ENCODE measurements around the gene FOXP1.

Gene FOXP1

GRCh38 chr3:71304684-71305083 lies 278.8 kb downstream of the FOXP1 start (continued):
- TF ChIP-seq POU6F1 (CRISPR knock-in tag; IDR thresholded peaks at IDR 0.05; ENCODE audit: borderline replicate concordance, low read depth) = no peak

- ATAC-seq = no peak
- TF ChIP-seq ZFP3 (CRISPR knock-in tag; IDR thresholded peaks at IDR 0.05) (no peak), PATZ1 (CRISPR knock-in tag; IDR thresholded peaks at IDR 0.05; ENCODE audit: borderline replicate concordance) (no peak), RARB (CRISPR knock-in tag; IDR thresholded peaks at IDR 0.05) (no peak), OSR1 (CRISPR knock-in tag; IDR thresholded peaks at IDR 0.05) (no peak), BACH2 (CRISPR knock-in tag; IDR thresholded peaks at IDR 0.05; ENCODE audit: borderline replicate concordance) (no peak), TCF4 (CRISPR knock-in tag; IDR thresholded peaks at IDR 0.05; ENCODE audit: borderline replicate concordance) (no peak), ARNTL (CRISPR knock-in tag; IDR thresholded peaks at IDR 0.05; ENCODE audit: borderline replicate concordance, low read depth) (no peak), ZC3H10 (CRISPR knock-in tag; IDR thresholded peaks at IDR 0.05) (no peak), GLIS3 (CRISPR knock-in tag; IDR thresholded peaks at IDR 0.05) (no peak), CREB5 (CRISPR knock-in tag; IDR thresholded peaks at IDR 0.05; ENCODE audit: low read depth) (no peak), CSRNP3 (CRISPR knock-in tag; IDR thresholded peaks at IDR 0.05) (no peak), ZFP30 (CRISPR knock-in tag; IDR thresholded peaks at IDR 0.05) (no peak)
These were observed 279.3 kb downstream of the FOXP1 start for GRCh38 chr3:71304247-71304646.

- no peak for ATAC-seq
- TF ChIP-seq CSDC2 (CRISPR knock-in tag; IDR thresholded peaks at IDR 0.05) (no peak), ZC3H10 (CRISPR knock-in tag; IDR thresholded peaks at IDR 0.05) (no peak), SNAI2 (CRISPR knock-in tag; IDR thresholded peaks at IDR 0.05) (no peak), POU6F1 (CRISPR knock-in tag; IDR thresholded peaks at IDR 0.05; ENCODE audit: borderline replicate concordance, low read depth) (no peak), GLIS3 (CRISPR knock-in tag; IDR thresholded peaks at IDR 0.05) (no peak), ZFP30 (CRISPR knock-in tag; IDR thresholded peaks at IDR 0.05) (no peak), ARNTL (CRISPR knock-in tag; IDR thresholded peaks at IDR 0.05; ENCODE audit: borderline replicate concordance, low read depth) (no peak), ZNF8 (CRISPR knock-in tag; IDR thresholded peaks at IDR 0.05) (no peak), PATZ1 (CRISPR knock-in tag; IDR thresholded peaks at IDR 0.05; ENCODE audit: borderline replicate concordance) (no peak), CREB5 (CRISPR knock-in tag; IDR thresholded peaks at IDR 0.05; ENCODE audit: low read depth) (no peak), TSHZ2 (CRISPR knock-in tag; IDR thresholded peaks at IDR 0.05) (no peak), OSR1 (CRISPR knock-in tag; IDR thresholded peaks at IDR 0.05) (no peak), RARB (CRISPR knock-in tag; IDR thresholded peaks at IDR 0.05) (no peak), PPARA (CRISPR knock-in tag; IDR thresholded peaks at IDR 0.05; ENCODE audit: borderline replicate concordance) (no peak), ZNF70 (CRISPR knock-in tag; IDR thresholded peaks at IDR 0.05) (no peak), ESRRG (CRISPR knock-in tag; IDR thresholded peaks at IDR 0.05) (no peak), BACH2 (CRISPR knock-in tag; IDR thresholded peaks at IDR 0.05; ENCODE audit: borderline replicate concordance) (no peak), TCF4 (CRISPR knock-in tag; IDR thresholded peaks at IDR 0.05; ENCODE audit: borderline replicate concordance) (no peak)
These were observed 279.8 kb downstream of the FOXP1 start for GRCh38 chr3:71303627-71304200.

Data from SK-N-SH treated with all-trans-retinoic acid at 6 μM for 48 hours (cell line).